Right atrium auricular region (tissue), 2 donors: ENCODE results near the gene CASP9. TPM values are rescaled to one million over a fixed set of nuclear protein-coding genes. Genes with fewer than 3 reads are reported as not detected.

Source experiments
- DNase-seq: peaks from one replicate; pipeline ENCODE4 v3.0.0-alpha.2; 2019; ENCODE audit warnings: low spot score
- H3K27ac ChIP-seq, 2 donors: fragments of 200-600 bp; sonication (generic); 1 replicate in 1 of 2; 2 replicates in 1 of 2; pipeline ENCODE4 v1.5.1; 2016 to 2019
- H3K27me3 ChIP-seq, 2 donors: fragments of 200-600 bp; sonication (generic); one replicate each; pipeline versions ENCODE4 v1.5.1 to v1.6.0; 2017 to 2019
- H3K36me3 ChIP-seq: fragments of 200-600 bp; sonication (generic); one replicate; pipeline ENCODE4 v1.5.1; 2016
- H3K4me1 ChIP-seq, 2 donors: fragments of 200-600 bp; sonication (generic); one replicate each; pipeline versions ENCODE4 v1.5.1 to v1.6.0; 2017 to 2019
- H3K4me3 ChIP-seq, 2 donors: fragments of 200-600 bp; sonication (generic); 1 replicate in 1 of 2; 2 replicates in 1 of 2; pipeline ENCODE4 v1.5.1; 2017 to 2019; ENCODE audit warnings: mild to moderate bottlenecking in 1 of 2, moderate library complexity in 1 of 2
- H3K9me3 ChIP-seq, 2 donors: fragments of 200-600 bp; sonication (generic); one replicate each; pipeline ENCODE4 v1.5.1; 2019
- total RNA-seq, 2 donors: library from RNA; depleted of rRNA; stranded (reverse); fragments of >200 nt; gene quantifications; one replicate each; pipeline ENCODE4 v1.1.0, GENCODE V29; 2016
- TF ChIP-seq, protein P1 (sequence below), 2 donors: fragments of 200-600 bp; sonication (generic); IDR thresholded peaks; one replicate each; pipeline ENCODE4 v1.5.1; 2019; ENCODE audit warnings: antibody characterized with exemption in 2 of 2

CASP9 gene
- total RNA-seq, 2 donors from 2014 or later = 6.8 to 11.9 TPM

DNA sequence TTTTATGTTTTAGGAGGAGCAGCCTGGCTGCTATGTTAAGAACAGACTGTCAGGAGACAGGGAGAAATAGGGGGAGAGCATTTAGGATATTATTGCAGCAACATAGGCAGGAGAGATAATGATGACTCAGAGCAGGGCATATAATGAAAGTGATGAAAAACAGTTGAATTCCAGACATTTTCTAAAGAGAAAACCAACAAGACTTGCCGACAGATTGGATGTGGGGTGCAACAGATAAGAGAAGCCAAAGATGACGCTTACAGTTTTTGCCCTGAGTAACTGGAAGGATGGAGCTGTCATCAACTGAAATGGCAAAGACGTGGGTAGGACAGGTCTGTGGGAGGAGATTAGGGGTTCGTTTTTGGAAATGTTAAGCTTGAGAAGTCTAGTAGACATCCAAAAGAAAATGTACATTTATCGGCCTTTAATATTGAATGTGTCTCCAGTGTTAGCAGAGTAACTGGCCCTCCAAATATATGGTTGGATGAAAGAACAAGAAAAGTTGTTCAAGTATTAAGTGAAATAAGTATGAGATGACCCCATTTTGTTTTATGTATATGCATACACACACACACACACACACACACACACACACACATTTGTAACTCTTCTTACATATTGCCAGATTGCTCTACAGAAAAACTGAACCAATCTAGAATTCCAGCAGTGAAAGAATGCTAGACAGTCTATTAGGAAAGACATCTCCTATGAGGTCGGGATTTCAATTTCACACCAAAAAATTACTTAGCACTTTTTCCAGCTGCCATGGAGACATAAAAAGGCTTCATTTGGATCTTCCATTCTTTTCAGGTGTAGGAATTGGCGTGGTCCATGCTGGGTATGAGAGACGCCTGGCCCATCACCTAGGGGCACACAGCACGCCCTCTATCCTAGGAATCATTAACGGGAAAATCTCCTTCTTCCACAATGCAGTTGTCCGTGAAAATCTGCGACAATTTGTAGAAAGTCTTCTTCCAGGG lies 19.9 kb upstream of the CASP9 start:
- Histone ChIP-seq H3K4me3 (no peak overlapping the region), H3K4me1 (no peaks in the 10 kb centered on the region), H3K27me3 (no peaks in the 10 kb centered on the region), H3K27ac (no peak overlapping the region), H3K36me3 (peaks cover 59% of the 10 kb centered on the region), H3K9me3 (no peaks in the 10 kb centered on the region)
- no peak for DNase-seq
- TF ChIP-seq, protein P1, sequence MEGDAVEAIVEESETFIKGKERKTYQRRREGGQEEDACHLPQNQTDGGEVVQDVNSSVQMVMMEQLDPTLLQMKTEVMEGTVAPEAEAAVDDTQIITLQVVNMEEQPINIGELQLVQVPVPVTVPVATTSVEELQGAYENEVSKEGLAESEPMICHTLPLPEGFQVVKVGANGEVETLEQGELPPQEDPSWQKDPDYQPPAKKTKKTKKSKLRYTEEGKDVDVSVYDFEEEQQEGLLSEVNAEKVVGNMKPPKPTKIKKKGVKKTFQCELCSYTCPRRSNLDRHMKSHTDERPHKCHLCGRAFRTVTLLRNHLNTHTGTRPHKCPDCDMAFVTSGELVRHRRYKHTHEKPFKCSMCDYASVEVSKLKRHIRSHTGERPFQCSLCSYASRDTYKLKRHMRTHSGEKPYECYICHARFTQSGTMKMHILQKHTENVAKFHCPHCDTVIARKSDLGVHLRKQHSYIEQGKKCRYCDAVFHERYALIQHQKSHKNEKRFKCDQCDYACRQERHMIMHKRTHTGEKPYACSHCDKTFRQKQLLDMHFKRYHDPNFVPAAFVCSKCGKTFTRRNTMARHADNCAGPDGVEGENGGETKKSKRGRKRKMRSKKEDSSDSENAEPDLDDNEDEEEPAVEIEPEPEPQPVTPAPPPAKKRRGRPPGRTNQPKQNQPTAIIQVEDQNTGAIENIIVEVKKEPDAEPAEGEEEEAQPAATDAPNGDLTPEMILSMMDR (IDR thresholded peaks at IDR 0.05) = no peak

DNA sequence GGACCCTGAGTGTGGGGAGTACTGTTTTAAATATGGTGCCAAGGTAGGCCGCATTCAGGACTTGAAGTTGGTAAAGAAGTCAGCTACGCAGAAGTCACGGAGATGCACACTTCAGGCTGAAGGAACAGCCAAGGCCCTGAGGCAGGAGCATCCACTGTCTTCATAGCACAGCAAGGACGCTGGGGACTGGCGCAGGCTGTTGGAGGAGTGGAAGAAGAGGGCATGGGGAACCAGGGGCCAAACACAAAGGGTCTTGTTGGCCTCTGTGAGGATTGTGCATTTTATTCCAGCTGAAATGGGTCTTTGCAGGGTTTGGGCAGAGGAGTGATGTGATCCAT lies 19.2 kb upstream of the CASP9 start:
- Histone ChIP-seq H3K4me3 (no peak overlapping the region), H3K9me3 (no peaks in the 10 kb centered on the region), H3K4me1 (no peaks in the 10 kb centered on the region), H3K27me3 (no peaks in the 10 kb centered on the region), H3K27ac (no peak overlapping the region), H3K36me3 (peaks cover 58% of the 10 kb centered on the region)
- no peak for DNase-seq
- TF ChIP-seq, protein P1 (IDR thresholded peaks at IDR 0.05) = no peak

GRCh38 chr1:15542388-15543250 lies 18.6 kb upstream of the CASP9 start:
- Histone ChIP-seq H3K9me3 (no peaks in the 10 kb centered on the region), H3K4me3 (no peak overlapping the region), H3K4me1 (no peaks in the 10 kb centered on the region), H3K27me3 (no peaks in the 10 kb centered on the region), H3K27ac (no peak overlapping the region), H3K36me3 (peaks cover 58% of the 10 kb centered on the region)
- DNase-seq = peak; percentile 11
- TF ChIP-seq, protein P1 (IDR thresholded peaks at IDR 0.05) = no peak

GRCh38 chr1:15541231-15541792 lies 17.3 kb upstream of the CASP9 start:
- TF ChIP-seq, protein P1 (IDR thresholded peaks at IDR 0.05) = no peak
- Histone ChIP-seq H3K4me1 (no peaks in the 10 kb centered on the region), H3K27me3 (no peaks in the 10 kb centered on the region), H3K27ac (no peak overlapping the region), H3K36me3 (peaks cover 65% of the 10 kb centered on the region), H3K4me3 (no peak overlapping the region), H3K9me3 (no peaks in the 10 kb centered on the region)
- no peak for DNase-seq

DNA sequence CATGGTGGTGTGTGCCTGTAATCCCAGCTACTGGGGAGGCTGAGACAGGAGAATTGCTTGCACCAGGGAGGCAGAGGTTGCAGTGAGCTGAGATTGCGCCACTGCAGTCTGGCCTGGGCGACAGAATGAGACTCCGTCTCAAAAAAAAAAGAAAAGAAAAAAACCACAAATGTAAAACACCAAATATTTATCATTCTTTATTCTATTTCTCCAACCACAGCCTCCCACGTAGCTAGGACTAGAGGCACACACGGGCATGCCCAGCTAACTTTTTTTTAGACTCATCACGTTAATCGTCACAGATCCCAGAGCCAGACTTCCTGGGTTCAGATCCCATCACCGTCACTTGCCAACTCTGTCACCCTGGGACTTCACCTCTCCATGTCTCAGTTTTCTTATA lies 16.2 kb upstream of the CASP9 start:
- H3K4me3 ChIP-seq = no peak overlapping the region
- no peaks in the 10 kb centered on the region for H3K27me3 ChIP-seq
- no peaks in the 10 kb centered on the region for H3K9me3 ChIP-seq
- H3K36me3 ChIP-seq = peaks cover 64% of the 10 kb centered on the region
- H3K4me1 ChIP-seq = no peaks in the 10 kb centered on the region
- TF ChIP-seq, protein P1 (IDR thresholded peaks at IDR 0.05) = no peak
- DNase-seq = no peak
- no peak overlapping the region for H3K27ac ChIP-seq
